HL-60 (cell line): Measurements from ENCODE around the gene GMNN.

Experiments
- CTCF ChIP-seq: IDR thresholded peaks from one replicate; pipeline ENCODE4 v1.5.1; 2011; ENCODE audit warnings: low read length, control low read depth, inconsistent platforms; ENCODE audit not compliant: insufficient read depth
- GABPA ChIP-seq: IDR thresholded peaks from 2 replicates; pipeline ENCODE4 v1.6.1; 2012; ENCODE audit warnings: low read depth
- POLR2AphosphoS5 ChIP-seq: IDR thresholded peaks from 2 replicates; pipeline ENCODE4 v1.6.1; 2012; ENCODE audit warnings: low read depth
- REST ChIP-seq: IDR thresholded peaks from 2 replicates; pipeline ENCODE4 v1.6.1; 2012; ENCODE audit warnings: low read depth; ENCODE audit not compliant: insufficient replicate concordance

DNA sequence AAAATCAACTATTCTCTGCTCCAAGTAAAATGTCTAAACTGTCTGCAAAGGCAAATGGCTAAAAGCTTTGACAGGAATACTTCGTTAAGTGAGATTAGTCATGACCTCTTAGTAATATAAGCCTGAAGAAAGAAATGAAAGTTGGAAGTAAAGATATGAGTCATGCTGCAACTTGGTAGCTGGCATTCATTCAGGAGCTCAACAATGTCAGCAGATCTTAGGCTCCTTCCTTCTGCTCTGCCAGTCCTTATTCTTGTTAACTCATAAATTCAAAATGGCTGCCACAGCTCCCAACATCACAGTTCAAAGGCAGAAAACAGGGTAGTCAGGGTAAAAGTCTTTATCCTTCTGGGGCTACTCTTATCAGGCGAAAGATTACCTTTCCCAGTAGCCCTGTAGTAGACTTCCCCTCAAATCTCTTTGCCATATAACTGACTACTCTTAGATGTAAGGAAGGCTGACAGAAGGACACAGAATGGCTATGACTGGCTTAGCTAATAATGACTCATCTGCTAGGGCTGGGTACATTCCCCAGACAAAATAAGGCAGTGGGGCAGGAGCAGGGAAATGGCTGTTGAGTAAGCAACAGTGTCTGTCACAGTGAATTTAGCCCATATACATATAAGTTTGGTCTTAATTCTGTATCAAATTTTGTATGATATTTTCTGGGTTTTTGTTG, 31.3 kb upstream of the GMNN start:
- no peak for TF ChIP-seq CTCF
- no peak for TF ChIP-seq REST
- no peak for TF ChIP-seq GABPA
- TF ChIP-seq POLR2AphosphoS5: no peak
